Fibroblast of skin of right quadriceps (primary cell): ENCODE results near the gene ISCA1.

Experiments used
- DNase-seq: peaks from one replicate; pipeline ENCODE4 v3.0.0-alpha.2; 2013

The ISCA1 gene

GRCh38 chr9:86217076-86217755 is 65.1 kb downstream of the ISCA1 start:
- DNase-seq = no peak
